HG03095 (cell line): ENCODE results near the gene TSSC4.
A peak's percentile ranks its signal among the peaks of the same experiment; 100 is the strongest.
"Not testable (repeated sequence)": the region's sequence is repeated elsewhere in the genome, so short reads cannot be mapped to it uniquely, and the experiment has no call there.

ENCODE experiments used
- ATAC-seq: cut with Tn5 transposase; IDR thresholded peaks from one replicate; pipeline ENCODE4 v1.9.1; 2021; ENCODE audit warnings: moderate library complexity; ENCODE audit not compliant: unreplicated experiment

Gene TSSC4

DNA sequence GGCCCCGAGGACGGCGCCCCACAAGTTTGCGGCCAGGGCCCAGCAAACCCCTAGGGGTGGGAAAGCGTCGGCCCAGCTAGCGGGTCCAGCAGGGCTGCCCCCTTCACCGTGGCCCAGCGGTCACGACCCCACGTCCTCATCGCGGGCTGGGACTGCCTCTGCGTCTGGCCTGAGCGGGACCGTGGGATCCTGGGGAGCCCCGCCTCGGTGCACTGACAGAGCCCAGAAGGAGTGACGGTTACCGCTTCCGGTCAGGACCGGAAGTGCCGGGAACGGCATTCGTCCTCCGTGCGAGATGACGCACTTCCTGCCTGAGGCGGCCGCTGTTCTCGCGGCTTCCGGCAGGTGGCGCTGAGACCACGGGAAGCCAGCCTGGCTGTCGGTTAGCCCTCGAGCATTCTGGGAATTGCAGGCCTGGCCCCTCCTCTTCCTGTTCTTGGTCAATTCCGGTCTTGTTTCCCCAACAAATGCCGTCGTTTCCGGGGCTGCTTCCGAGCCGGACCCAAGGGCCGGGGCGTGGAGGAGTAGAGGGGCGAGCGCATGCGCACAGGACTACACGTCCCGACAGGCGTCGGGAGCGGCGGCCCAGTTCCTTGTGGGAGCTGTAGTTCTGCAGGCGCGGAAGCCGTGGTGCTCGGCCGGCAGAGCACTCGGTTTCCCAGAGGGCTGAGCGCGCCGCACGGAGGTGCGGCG, at the start of gene TSSC4:
Gene TSSC4, plus strand, starts transcription at position 682 of the 693 bp plus-strand sequence. CDS start 1,884 bp downstream, outside the sequence.
- peak; percentile 73 for ATAC-seq

GRCh38 chr11:2351701-2352100, 48.8 kb upstream of the TSSC4 start:
- ATAC-seq, result no peak

DNA sequence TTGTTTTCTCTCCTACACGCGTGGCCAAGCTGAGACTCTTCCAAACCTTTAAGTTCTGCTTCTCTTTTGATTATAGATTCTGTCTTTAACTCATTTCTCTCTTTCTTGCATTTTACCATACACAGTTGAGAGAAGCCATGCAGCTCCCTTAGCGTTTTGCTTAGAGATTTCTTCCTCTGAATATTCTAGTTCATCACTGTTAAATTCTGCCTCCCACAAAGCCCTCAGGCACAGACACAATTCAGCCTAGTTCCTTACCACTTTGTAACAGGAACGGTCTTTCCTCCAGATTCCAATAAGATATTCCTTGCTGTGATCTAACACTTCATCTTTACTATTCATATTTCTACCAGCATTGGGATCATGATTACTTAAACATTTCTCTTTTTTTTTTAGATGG, 48.1 kb upstream of the TSSC4 start:
- ATAC-seq, result no peak

- no peak for ATAC-seq
Observed at GRCh38 chr11:2355000-2355644, 45.4 kb upstream of the TSSC4 start.

GRCh38 chr11:2357246-2357645, 43.3 kb upstream of the TSSC4 start:
- ATAC-seq, result no peak

DNA sequence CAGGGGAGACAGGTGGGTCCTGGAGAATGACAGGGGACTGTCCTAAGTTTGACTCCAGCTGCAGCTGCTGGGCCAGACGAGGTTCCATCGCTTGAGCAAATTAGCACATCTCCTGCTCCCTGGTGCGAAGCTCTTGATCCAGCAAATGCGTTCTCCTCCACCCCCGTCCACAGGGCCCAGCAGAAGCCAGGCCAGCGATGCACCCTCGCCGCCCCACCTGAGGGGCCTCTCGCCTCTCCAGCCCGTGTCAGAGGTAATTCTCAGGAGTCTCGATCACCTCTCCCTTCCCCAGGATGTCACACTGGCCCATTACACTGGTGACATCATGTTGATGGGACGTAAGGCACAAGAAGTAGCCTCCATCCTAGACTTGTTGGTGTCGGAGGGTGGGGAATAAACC, 42.9 kb upstream of the TSSC4 start:
- ATAC-seq, result not testable (repeated sequence)

GRCh38 chr11:2358754-2359442, 41.7 kb upstream of the TSSC4 start:
- ATAC-seq, result no peak

DNA sequence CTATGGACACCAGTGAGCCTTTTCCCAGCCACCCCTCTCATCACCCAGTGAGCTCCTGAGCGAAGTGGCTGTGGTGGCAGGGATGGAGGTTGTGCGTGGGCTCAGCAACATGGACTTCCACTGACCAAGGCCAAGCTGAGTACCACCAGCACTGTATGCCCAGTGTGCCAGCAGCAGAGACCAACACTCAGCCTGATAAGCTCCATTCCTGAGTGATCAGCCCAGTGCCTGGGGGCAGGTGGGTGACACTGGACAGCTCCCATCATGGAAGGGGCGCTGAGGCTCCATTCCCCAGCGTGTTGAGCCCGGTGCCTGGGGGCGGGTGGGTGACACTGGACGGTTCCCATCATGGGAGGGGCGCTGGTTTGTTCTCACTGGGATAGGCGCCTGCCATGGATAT, 41.0 kb upstream of the TSSC4 start:
- ATAC-seq, result no peak

DNA sequence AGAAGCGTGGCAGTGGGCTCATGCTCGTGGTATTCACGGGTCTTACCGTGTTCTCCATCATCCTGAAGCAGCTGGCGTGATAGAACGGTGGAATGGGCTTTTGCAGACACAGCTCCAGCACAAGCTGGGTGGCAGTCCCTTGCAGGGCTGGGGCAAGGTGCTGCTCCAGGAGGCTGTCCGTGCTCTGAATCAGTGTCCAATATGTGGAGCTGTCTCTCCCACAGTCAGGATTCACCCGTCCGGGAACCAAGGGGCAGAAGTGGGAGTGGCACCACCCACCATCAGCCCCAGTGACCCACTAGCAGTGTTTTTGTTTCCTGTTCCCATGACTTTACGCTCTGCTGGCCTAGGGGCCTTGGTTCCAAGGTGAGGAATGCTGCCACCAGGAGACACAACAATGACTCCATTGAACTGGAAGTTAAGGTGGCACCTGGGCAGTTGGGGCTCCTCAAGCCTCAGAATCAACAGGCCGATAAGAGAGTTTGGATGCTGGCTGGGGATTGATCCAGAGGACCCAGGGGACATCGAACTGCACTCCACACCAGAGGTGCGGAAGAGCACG, 40.4 kb upstream of the TSSC4 start:
- ATAC-seq, result no peak

GRCh38 chr11:2361565-2361964, 39.0 kb upstream of the TSSC4 start:
- ATAC-seq, result no peak

DNA sequence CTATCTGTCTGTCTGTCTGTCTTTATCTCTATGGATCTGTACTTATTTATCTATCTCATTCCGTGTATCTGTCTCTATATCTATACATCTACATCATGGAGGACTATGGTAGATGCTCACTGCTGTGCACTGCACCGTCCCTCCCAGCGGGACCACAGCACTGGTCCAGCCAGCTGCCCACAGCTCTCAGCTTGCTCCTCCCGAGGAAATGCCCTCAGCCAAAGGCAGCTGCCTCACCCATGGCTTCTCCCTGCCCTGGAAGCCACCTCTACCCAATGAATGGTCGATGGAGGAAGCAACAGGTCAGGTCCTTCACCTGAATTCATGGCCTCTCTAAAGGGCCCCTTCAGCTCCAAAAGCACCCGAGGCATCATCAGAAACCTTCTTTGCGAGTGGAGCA, 38.1 kb upstream of the TSSC4 start:
- no peak for ATAC-seq

DNA sequence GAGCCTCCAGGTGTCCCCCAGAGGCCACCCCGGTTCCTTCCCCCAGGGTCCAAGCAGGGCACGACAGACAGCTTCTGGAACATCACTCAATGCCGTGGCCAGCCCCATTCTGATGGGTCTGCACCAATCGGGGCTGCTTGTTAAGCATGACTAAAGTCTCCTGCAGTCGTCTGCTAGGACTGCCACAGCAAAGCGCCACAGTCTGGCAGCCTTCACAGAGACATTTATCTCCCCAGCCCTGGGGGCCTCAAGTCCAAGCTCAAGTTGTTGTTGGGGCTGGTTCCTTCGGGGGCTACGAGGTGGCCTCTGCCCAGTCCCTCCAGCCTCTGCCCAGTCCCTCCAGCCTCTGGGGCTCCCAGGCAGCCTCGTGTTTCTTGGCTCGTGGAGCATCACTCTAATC, 37.4 kb upstream of the TSSC4 start:
- no peak for ATAC-seq

- ATAC-seq, result no peak
Observed at GRCh38 chr11:2363577-2364370, 36.8 kb upstream of the TSSC4 start.

DNA sequence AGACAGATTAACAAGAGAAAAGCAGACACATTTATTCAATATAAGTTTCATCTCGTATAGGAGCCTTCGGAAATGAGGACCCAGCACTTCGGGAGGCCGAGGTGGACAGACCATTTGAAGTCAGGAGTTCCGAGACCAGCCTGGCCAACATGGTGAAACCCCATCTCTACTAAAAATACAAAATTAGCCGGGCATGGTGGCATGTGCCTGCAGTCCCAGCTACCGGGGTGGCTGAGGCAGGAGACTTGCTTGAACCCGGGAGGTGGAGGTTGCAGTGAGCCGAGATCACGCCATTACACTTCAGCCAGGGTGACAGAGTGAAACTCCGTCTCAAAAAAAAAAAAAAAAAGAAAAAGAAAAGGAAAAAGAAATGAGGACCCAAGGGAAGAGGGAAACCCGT, 36.2 kb upstream of the TSSC4 start:
- not testable (repeated sequence) for ATAC-seq

GRCh38 chr11:2365571-2366210, 34.9 kb upstream of the TSSC4 start:
- no peak for ATAC-seq

DNA sequence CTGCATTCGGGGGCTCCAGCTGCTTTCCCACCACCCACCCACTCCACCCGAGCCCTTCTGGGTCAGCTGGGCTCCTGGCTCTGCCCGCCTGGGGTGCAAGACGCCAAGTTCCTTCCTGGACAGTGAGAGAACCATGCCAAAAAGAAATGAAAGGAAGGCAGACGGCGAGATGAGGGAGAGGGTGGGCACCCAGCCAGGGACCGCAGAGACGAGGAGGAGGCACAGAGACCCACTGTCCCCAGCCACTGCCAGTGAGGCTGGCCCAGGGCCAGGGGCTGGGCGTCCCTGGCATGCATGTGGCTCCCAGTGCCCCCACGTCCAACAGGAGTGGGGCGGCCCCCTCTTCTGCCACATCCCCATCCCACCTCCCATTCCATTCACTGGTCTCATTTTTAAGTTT, 34.3 kb upstream of the TSSC4 start:
- ATAC-seq, result no peak

DNA sequence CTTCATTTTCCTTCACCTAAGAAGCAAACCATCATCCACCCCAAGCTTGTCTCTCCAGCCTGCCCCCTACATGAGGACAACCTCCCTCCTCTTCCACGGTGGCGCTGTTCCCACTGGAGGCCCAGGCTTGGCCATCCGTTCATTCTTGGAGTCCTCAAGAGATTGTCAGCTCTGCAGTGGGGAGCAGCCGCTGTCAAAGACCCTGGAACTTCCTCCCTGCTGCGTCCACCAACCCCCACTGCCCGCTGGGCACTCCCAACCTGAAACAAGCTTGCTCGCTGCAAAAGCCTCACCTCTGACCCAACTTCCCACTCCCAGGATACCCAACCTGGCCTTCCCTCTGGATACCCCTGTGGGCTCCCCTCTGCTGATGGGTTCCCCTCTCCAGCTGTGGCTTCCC, 33.8 kb upstream of the TSSC4 start:
- no peak for ATAC-seq

GRCh38 chr11:2367266-2368160, 33.0 kb upstream of the TSSC4 start:
- ATAC-seq, result no peak

DNA sequence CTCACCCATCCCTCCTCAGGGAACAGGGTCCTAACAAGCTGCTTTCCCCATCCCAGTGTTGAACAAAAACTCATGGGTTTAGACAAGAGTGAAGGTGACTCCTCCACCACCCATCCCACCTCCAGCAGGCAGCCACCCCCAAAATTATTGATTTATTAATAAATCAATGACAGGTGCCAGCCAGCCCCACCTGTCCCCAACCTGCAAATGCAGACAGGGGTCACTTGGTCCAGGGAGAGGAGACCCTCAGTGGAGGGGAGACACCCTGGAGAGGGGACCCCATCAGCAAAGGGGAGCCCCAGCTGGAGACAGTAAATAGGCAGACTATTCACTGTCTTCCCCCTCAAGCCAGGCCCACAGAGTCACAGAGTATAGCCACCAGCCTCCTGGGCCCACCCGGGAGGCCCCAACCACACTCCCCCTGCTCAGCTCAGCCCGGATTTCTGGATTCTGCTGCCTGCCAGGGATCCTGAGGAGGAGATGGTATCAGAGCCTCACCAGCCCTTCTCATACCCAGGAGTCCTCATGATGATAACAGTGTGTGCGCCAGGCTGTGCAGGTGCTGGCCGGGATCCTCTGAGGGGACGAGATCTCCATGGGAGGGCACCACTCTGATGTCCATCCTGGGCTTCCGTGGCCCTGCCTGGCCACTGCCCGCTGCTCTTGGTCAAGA, 32.2 kb upstream of the TSSC4 start:
- ATAC-seq, result no peak
